CD4-positive, CD25-positive, alpha-beta regulatory T cell (primary cell): ENCODE results near the gene LHX2. TPM values are rescaled to one million over a fixed set of nuclear protein-coding genes. Genes with fewer than 3 reads are reported as not detected.

Experiments
- ATAC-seq, 2 donors: fragments of 150-1000 bp; cut with Tn5 transposase; one replicate each; pipeline ENCODE4 v1.10.0; 2021; ENCODE audit warnings: low read depth in 2 of 2, moderate number of reproducible peaks in 2 of 2, moderate library complexity in 1 of 2
- DNase-seq, 3 donors: peaks; one replicate each; pipeline versions ENCODE4 v3.0.0 to v3.0.0-alpha.2; 2012 to 2022; ENCODE audit warnings: mixed read lengths in 1 of 3
- H3K27ac ChIP-seq: one replicate; pipeline ENCODE4 v1.7.0; 2013; ENCODE audit warnings: mild to moderate bottlenecking, low read length; ENCODE audit not compliant: insufficient read depth, poor library complexity, severe bottlenecking
- H3K27me3 ChIP-seq: one replicate; pipeline ENCODE4 v1.7.0; 2013; ENCODE audit warnings: low read length; ENCODE audit not compliant: control insufficient read depth, insufficient read depth
- H3K36me3 ChIP-seq: one replicate; pipeline ENCODE4 v1.7.0; 2013; ENCODE audit warnings: mild to moderate bottlenecking, low read length, moderate library complexity; ENCODE audit not compliant: control insufficient read depth, insufficient read depth
- H3K4me1 ChIP-seq: 2 replicates; pipeline ENCODE4 v1.7.0; 2013; ENCODE audit warnings: mild to moderate bottlenecking, low read length; ENCODE audit not compliant: insufficient read depth, control insufficient read depth, poor library complexity, severe bottlenecking
- H3K4me3 ChIP-seq: one replicate; pipeline ENCODE4 v1.7.0; 2013; ENCODE audit warnings: low read depth, mild to moderate bottlenecking, low read length, moderate library complexity
- H3K9me3 ChIP-seq, 2 experiments: 1 replicate in 1 of 2; 2 replicates in 1 of 2; pipeline ENCODE4 v1.7.0; 2013; ENCODE audit warnings: low read length in 2 of 2, mild to moderate bottlenecking in 1 of 2, moderate library complexity in 1 of 2; ENCODE audit not compliant: control insufficient read depth in 2 of 2
- H3K27ac Mint-ChIP-seq, 3 donors: one replicate each; pipeline ENCODE4 v1.8.0; 2020 to 2022; ENCODE audit warnings: mild to moderate bottlenecking in 3 of 3, mixed read lengths in 3 of 3, moderate library complexity in 2 of 3
- H3K27me3 Mint-ChIP-seq: one replicate; pipeline ENCODE4 v1.8.0; 2022; ENCODE audit warnings: mild to moderate bottlenecking, mixed read lengths
- H3K36me3 Mint-ChIP-seq: one replicate; pipeline ENCODE4 v1.8.0; 2020; ENCODE audit warnings: mixed read lengths
- H3K4me1 Mint-ChIP-seq, 4 donors: one replicate each; pipeline ENCODE4 v1.8.0; 2020 to 2022; ENCODE audit warnings: mixed read lengths in 4 of 4, mild to moderate bottlenecking in 1 of 4
- H3K4me3 Mint-ChIP-seq, 4 donors: one replicate each; pipeline ENCODE4 v1.8.0; 2020 to 2022; ENCODE audit warnings: mild to moderate bottlenecking in 4 of 4, mixed read lengths in 4 of 4, moderate library complexity in 3 of 4
- H3K9me3 Mint-ChIP-seq, 7 donors: one replicate each; pipeline ENCODE4 v1.8.0; 2020 to 2022; ENCODE audit warnings: mixed read lengths in 7 of 7, mild to moderate bottlenecking in 3 of 7, moderate library complexity in 2 of 7
- polyA plus RNA-seq, 4 donors: library from polyadenylated mRNA; unstranded; fragments of 300-500 nt; fragmentation: Illumina TruSeq; gene quantifications; one replicate each; pipeline ENCODE4 v1.2.3, GENCODE V29; 2021
- total RNA-seq: library from RNA; stranded (reverse); gene quantifications from one replicate; pipeline ENCODE4 v1.2.3, GENCODE V29; 2022

The LHX2 gene
- total and polyA plus RNA-seq, 5 donors from 2014 or later: not detected

- Histone ChIP-seq H3K4me3 (no peak overlapping the region), H3K9me3 (no peaks in the 10 kb centered on the region), H3K4me1 (peaks cover 9% of the 10 kb centered on the region), H3K36me3 (no peaks in the 10 kb centered on the region), H3K27ac (no peak overlapping the region), H3K27me3 (peaks cover 3% of the 10 kb centered on the region)
- H3K4me1 Mint-ChIP-seq: peaks cover 0 to 21% (median 6%) of the 10 kb centered on the region in 4 donors
- no peaks in the 10 kb centered on the region for H3K36me3 Mint-ChIP-seq
- peaks cover 58% of the 10 kb centered on the region for H3K27me3 Mint-ChIP-seq
- DNase-seq (no peak), ATAC-seq (no peak)
- peak overlapping the region in 1 of 4 donors; percentile 57 for H3K4me3 Mint-ChIP-seq
- H3K9me3 Mint-ChIP-seq: peaks cover 0 to 4% (median 0%) of the 10 kb centered on the region in 7 donors
- no peak overlapping the region for H3K27ac Mint-ChIP-seq
Observed at GRCh38 chr9:124040186-124040931, 28.8 kb downstream of the LHX2 start.

GRCh38 chr9:124040935-124041816, 29.6 kb downstream of the LHX2 start:
- peaks cover 9% of the 10 kb centered on the region for H3K4me1 ChIP-seq
- ATAC-seq (no peak), DNase-seq (no peak)
- no peak overlapping the region for H3K4me3 ChIP-seq
- H3K27me3 ChIP-seq: peaks cover 3% of the 10 kb centered on the region
- Mint-ChIP-seq H3K9me3 (peaks cover 0 to 4% (median 0%) of the 10 kb centered on the region in 7 donors), H3K4me3 (peak overlapping the region in 2 of 4 donors; percentile 35 to 63), H3K4me1 (peaks cover 0 to 21% (median 6%) of the 10 kb centered on the region in 4 donors), H3K27me3 (peaks cover 58% of the 10 kb centered on the region), H3K27ac (no peak overlapping the region), H3K36me3 (no peaks in the 10 kb centered on the region)
- H3K9me3 ChIP-seq: no peaks in the 10 kb centered on the region
- H3K36me3 ChIP-seq: no peaks in the 10 kb centered on the region
- no peak overlapping the region for H3K27ac ChIP-seq

- Histone ChIP-seq H3K4me3 (no peak overlapping the region), H3K27ac (no peak overlapping the region), H3K36me3 (no peaks in the 10 kb centered on the region), H3K9me3 (no peaks in the 10 kb centered on the region), H3K27me3 (peaks cover 3% of the 10 kb centered on the region), H3K4me1 (peaks cover 9% of the 10 kb centered on the region)
- peaks cover 0 to 19% (median 6%) of the 10 kb centered on the region in 4 donors for H3K4me1 Mint-ChIP-seq
- no peaks in the 10 kb centered on the region for H3K36me3 Mint-ChIP-seq
- H3K27me3 Mint-ChIP-seq: peaks cover 64% of the 10 kb centered on the region
- H3K9me3 Mint-ChIP-seq: peaks cover 0 to 4% (median 0%) of the 10 kb centered on the region in 7 donors
- DNase-seq: no peak
- H3K4me3 Mint-ChIP-seq: peak overlapping the region in 1 of 4 donors; percentile 35
- H3K27ac Mint-ChIP-seq: no peak overlapping the region
- no peak for ATAC-seq
Observed at GRCh38 chr9:124041817-124042116, 30.2 kb downstream of the LHX2 start.

- H3K27me3 ChIP-seq: peaks cover 3% of the 10 kb centered on the region
- H3K36me3 ChIP-seq: no peaks in the 10 kb centered on the region
- Mint-ChIP-seq H3K27ac (no peak overlapping the region), H3K27me3 (peaks cover 68% of the 10 kb centered on the region), H3K9me3 (peaks cover 0 to 4% (median 0%) of the 10 kb centered on the region in 7 donors), H3K36me3 (no peaks in the 10 kb centered on the region), H3K4me3 (no peak overlapping the region), H3K4me1 (peaks cover 0 to 19% (median 6%) of the 10 kb centered on the region in 4 donors)
- DNase-seq (no peak), ATAC-seq (no peak)
- no peak overlapping the region for H3K27ac ChIP-seq
- no peak overlapping the region for H3K4me3 ChIP-seq
- no peaks in the 10 kb centered on the region for H3K9me3 ChIP-seq
- peaks cover 9% of the 10 kb centered on the region for H3K4me1 ChIP-seq
Observed at GRCh38 chr9:124042201-124042721, 30.7 kb downstream of the LHX2 start.

- H3K27ac Mint-ChIP-seq: no peak overlapping the region
- Histone ChIP-seq H3K27me3 (peaks cover 4% of the 10 kb centered on the region), H3K9me3 (no peaks in the 10 kb centered on the region)
Observed at GRCh38 chr9:124044448-124044847, 32.9 kb downstream of the LHX2 start.

GRCh38 chr9:124045076-124045829, 33.7 kb downstream of the LHX2 start:
- no peak overlapping the region for H3K4me3 Mint-ChIP-seq
- no peak for ATAC-seq
- H3K4me1 ChIP-seq: peaks cover 9% of the 10 kb centered on the region
- H3K9me3 Mint-ChIP-seq: peaks cover 0 to 2% (median 0%) of the 10 kb centered on the region in 7 donors
- peaks cover 4% of the 10 kb centered on the region for H3K27me3 ChIP-seq
- no peaks in the 10 kb centered on the region for H3K9me3 ChIP-seq
- peaks cover 69% of the 10 kb centered on the region for H3K27me3 Mint-ChIP-seq
- H3K4me3 ChIP-seq: no peak overlapping the region
- H3K4me1 Mint-ChIP-seq: peaks cover 0 to 13% (median 6%) of the 10 kb centered on the region in 4 donors
- no peak for DNase-seq
- no peak overlapping the region for H3K27ac Mint-ChIP-seq
- no peaks in the 10 kb centered on the region for H3K36me3 Mint-ChIP-seq
- H3K27ac ChIP-seq: no peak overlapping the region
- H3K36me3 ChIP-seq: no peaks in the 10 kb centered on the region

More at GRCh38 chr9:124044448-124044847, 32.9 kb downstream of the LHX2 start:
- Histone ChIP-seq H3K36me3 (no peaks in the 10 kb centered on the region), H3K4me3 (no peak overlapping the region), H3K27ac (no peak overlapping the region), H3K4me1 (peaks cover 9% of the 10 kb centered on the region)
- no peak for DNase-seq
- Mint-ChIP-seq H3K9me3 (peaks cover 0 to 2% (median 0%) of the 10 kb centered on the region in 7 donors), H3K4me1 (peaks cover 0 to 15% (median 6%) of the 10 kb centered on the region in 4 donors), H3K27me3 (peaks cover 72% of the 10 kb centered on the region), H3K4me3 (peak overlapping the region in 1 of 4 donors; percentile 59), H3K36me3 (no peaks in the 10 kb centered on the region)
- ATAC-seq: no peak

- peaks cover 0 to 9% (median 6%) of the 10 kb centered on the region in 4 donors for H3K4me1 Mint-ChIP-seq
- H3K9me3 Mint-ChIP-seq: peaks cover 0 to 2% (median 0%) of the 10 kb centered on the region in 7 donors
- H3K36me3 ChIP-seq: no peaks in the 10 kb centered on the region
- DNase-seq (no peak), ATAC-seq (no peak)
- no peak overlapping the region for H3K27ac ChIP-seq
- peaks cover 71% of the 10 kb centered on the region for H3K27me3 Mint-ChIP-seq
- peaks cover 6% of the 10 kb centered on the region for H3K4me1 ChIP-seq
- no peak overlapping the region for H3K27ac Mint-ChIP-seq
- H3K4me3 ChIP-seq: no peak overlapping the region
- no peaks in the 10 kb centered on the region for H3K9me3 ChIP-seq
- H3K4me3 Mint-ChIP-seq: no peak overlapping the region
- H3K36me3 Mint-ChIP-seq: no peaks in the 10 kb centered on the region
- H3K27me3 ChIP-seq: peaks cover 4% of the 10 kb centered on the region
Observed at GRCh38 chr9:124045830-124046177, 34.2 kb downstream of the LHX2 start.
